Hepatocyte (in vitro differentiated cells): Measurements from ENCODE around the gene OSTN.

Experiments used
- EZH2phosphoT487 ChIP-seq: fragments of 200-600 bp; sonication (generic); IDR thresholded peaks from one replicate; pipeline ENCODE4 v1.6.1; 2018; ENCODE audit warnings: antibody characterized with exemption, mild to moderate bottlenecking, low read depth, moderate library complexity; ENCODE audit not compliant: unreplicated experiment, severe bottlenecking
- TF ChIP-seq, protein P1 (sequence below): fragments of 200-600 bp; sonication (generic); IDR thresholded peaks from 2 replicates; pipeline ENCODE4 v1.5.1; 2016; ENCODE audit warnings: antibody characterized with exemption, mild to moderate bottlenecking; ENCODE audit not compliant: poor library complexity

- TF ChIP-seq, protein P1, sequence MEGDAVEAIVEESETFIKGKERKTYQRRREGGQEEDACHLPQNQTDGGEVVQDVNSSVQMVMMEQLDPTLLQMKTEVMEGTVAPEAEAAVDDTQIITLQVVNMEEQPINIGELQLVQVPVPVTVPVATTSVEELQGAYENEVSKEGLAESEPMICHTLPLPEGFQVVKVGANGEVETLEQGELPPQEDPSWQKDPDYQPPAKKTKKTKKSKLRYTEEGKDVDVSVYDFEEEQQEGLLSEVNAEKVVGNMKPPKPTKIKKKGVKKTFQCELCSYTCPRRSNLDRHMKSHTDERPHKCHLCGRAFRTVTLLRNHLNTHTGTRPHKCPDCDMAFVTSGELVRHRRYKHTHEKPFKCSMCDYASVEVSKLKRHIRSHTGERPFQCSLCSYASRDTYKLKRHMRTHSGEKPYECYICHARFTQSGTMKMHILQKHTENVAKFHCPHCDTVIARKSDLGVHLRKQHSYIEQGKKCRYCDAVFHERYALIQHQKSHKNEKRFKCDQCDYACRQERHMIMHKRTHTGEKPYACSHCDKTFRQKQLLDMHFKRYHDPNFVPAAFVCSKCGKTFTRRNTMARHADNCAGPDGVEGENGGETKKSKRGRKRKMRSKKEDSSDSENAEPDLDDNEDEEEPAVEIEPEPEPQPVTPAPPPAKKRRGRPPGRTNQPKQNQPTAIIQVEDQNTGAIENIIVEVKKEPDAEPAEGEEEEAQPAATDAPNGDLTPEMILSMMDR, result no peak
- TF ChIP-seq EZH2phosphoT487, result no peak
Measured at GRCh38 chr3:191216510-191216909, 17.5 kb downstream of the OSTN start.
